ENCODE measurements around the gene KDM8. TPM values are rescaled to one million over a fixed set of nuclear protein-coding genes. Genes with fewer than 3 reads are reported as not detected.
"Not testable (repeated sequence)": the region's sequence is repeated elsewhere in the genome, so short reads cannot be mapped to it uniquely, and the experiment has no call there.

Gene KDM8
- total RNA-seq, 1 experiment from 2014 or later: 5.1 TPM

GRCh38 chr16:27258241-27258734 is 55.0 kb downstream of the KDM8 start:
- H3K79me2 ChIP-seq (ENCODE audit: low read depth): peaks cover 43% of the 10 kb centered on the region
- H3F3A ChIP-seq (ENCODE audit: insufficient read depth, low read depth): peaks cover 27% of the 10 kb centered on the region
- CTCF ChIA-PET: interaction anchor here (0.7 kb wide), 1 partner anchor 17 kb away, joined by 4 read pairs; no protein-coding TSS in a partner anchor
- peak in 1 of 2 experiments; percentile 66 for DNase-seq
- no peak overlapping the region for H3K4me2 ChIP-seq
- H3K27me3 ChIP-seq (ENCODE audit: insufficient read depth, low read depth): no peaks in the 10 kb centered on the region
- BruUV-seq (replicated peaks): no TSS peak
- peaks cover 37% of the 10 kb centered on the region for H3K4me1 ChIP-seq (replicated peaks; ENCODE audit: insufficient read depth)
- POLR2A ChIA-PET (ENCODE audit: unreplicated experiment): no interaction called here
- no peaks in the 10 kb centered on the region for H3K9me2 ChIP-seq (ENCODE audit: insufficient read depth)
- no peak overlapping the region for H2AFZ ChIP-seq
- intact Hi-C loops (cut with micrococcal nuclease; ENCODE audit: unreplicated experiment): no loop called here
- H3K4me3 ChIP-seq: no peak overlapping the region
- H3K9me3 ChIP-seq (ENCODE audit: insufficient read depth, low read depth): no peaks in the 10 kb centered on the region
- TF ChIP-seq, protein P1, sequence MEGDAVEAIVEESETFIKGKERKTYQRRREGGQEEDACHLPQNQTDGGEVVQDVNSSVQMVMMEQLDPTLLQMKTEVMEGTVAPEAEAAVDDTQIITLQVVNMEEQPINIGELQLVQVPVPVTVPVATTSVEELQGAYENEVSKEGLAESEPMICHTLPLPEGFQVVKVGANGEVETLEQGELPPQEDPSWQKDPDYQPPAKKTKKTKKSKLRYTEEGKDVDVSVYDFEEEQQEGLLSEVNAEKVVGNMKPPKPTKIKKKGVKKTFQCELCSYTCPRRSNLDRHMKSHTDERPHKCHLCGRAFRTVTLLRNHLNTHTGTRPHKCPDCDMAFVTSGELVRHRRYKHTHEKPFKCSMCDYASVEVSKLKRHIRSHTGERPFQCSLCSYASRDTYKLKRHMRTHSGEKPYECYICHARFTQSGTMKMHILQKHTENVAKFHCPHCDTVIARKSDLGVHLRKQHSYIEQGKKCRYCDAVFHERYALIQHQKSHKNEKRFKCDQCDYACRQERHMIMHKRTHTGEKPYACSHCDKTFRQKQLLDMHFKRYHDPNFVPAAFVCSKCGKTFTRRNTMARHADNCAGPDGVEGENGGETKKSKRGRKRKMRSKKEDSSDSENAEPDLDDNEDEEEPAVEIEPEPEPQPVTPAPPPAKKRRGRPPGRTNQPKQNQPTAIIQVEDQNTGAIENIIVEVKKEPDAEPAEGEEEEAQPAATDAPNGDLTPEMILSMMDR (conservative IDR thresholded peaks at IDR 0.05): no peak
- TF ChIP-seq EZH2 (IDR thresholded peaks at IDR 0.05; ENCODE audit: low read depth): no peak
- peaks cover 22% of the 10 kb centered on the region for H3K36me3 ChIP-seq (ENCODE audit: low read depth)
- H4K20me1 ChIP-seq (ENCODE audit: insufficient read depth): no peaks in the 10 kb centered on the region
- peak overlapping the region; percentile 25 for H3K27ac ChIP-seq

GRCh38 chr16:27259710-27260109 is 56.4 kb downstream of the KDM8 start:
- H4K20me1 ChIP-seq (ENCODE audit: insufficient read depth): no peaks in the 10 kb centered on the region
- DNase-seq: no peak
- ChIA-PET CTCF (no interaction called here), POLR2A (ENCODE audit: unreplicated experiment) (no interaction called here)
- H3F3A ChIP-seq (ENCODE audit: insufficient read depth, low read depth): peaks cover 33% of the 10 kb centered on the region
- no peak overlapping the region for H3K4me2 ChIP-seq
- no peak overlapping the region for H3K4me3 ChIP-seq
- intact Hi-C loops (cut with micrococcal nuclease; ENCODE audit: unreplicated experiment): no loop called here
- no TSS peak for BruUV-seq (replicated peaks)
- no peaks in the 10 kb centered on the region for H3K9me3 ChIP-seq (ENCODE audit: insufficient read depth, low read depth)
- H3K4me1 ChIP-seq (replicated peaks; ENCODE audit: insufficient read depth): peaks cover 37% of the 10 kb centered on the region
- no peaks in the 10 kb centered on the region for H3K27me3 ChIP-seq (ENCODE audit: insufficient read depth, low read depth)
- H2AFZ ChIP-seq: no peak overlapping the region
- H3K79me2 ChIP-seq (ENCODE audit: low read depth): peaks cover 47% of the 10 kb centered on the region
- no peak for TF ChIP-seq EZH2 (IDR thresholded peaks at IDR 0.05; ENCODE audit: low read depth)
- TF ChIP-seq, protein P1 (conservative IDR thresholded peaks at IDR 0.05): no peak
- no peaks in the 10 kb centered on the region for H3K9me2 ChIP-seq (ENCODE audit: insufficient read depth)
- no peak overlapping the region for H3K27ac ChIP-seq
- peaks cover 18% of the 10 kb centered on the region; the same call in 1 of the 2 replicates for H3K36me3 ChIP-seq (ENCODE audit: low read depth)

DNA sequence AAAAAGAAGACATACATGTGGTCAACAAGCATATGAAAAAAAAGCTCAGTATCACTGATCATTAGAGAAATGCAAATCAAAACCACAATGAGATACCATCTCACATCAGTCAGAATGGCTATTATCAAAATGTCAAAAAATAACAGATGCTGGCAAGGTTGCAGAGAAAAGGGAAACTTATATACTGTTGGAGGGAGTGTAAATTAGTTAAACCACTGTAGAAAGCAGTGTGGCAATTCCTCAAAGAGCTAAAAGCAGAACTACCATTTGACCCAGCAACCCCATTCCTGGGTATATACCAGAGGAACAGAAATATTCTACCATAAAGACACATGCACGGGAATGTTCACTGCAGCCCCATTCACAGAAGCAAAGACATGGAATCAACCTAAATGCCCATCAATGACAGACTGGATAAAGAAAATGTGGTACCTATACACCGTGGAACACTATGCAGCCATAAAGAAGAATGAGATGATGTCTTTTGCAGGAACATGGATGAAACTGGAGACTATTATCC is 59.6 kb downstream of the KDM8 start:
- DNase-seq; H3K9me2 ChIP-seq (ENCODE audit: insufficient read depth); H4K20me1 ChIP-seq (ENCODE audit: insufficient read depth); H3K4me3 ChIP-seq; H3K9me3 ChIP-seq (ENCODE audit: insufficient read depth, low read depth); POLR2A ChIA-PET (ENCODE audit: unreplicated experiment); H3K36me3 ChIP-seq (ENCODE audit: low read depth); H3K27me3 ChIP-seq (ENCODE audit: insufficient read depth, low read depth); intact Hi-C loops (cut with micrococcal nuclease; ENCODE audit: unreplicated experiment); H2AFZ ChIP-seq; CTCF ChIA-PET; BruUV-seq (replicated peaks); H3K4me2 ChIP-seq: not testable (repeated sequence)
- H3K27ac ChIP-seq: peak overlapping the region; percentile 82
- H3F3A ChIP-seq (ENCODE audit: insufficient read depth, low read depth): peaks cover 46% of the 10 kb centered on the region
- H3K79me2 ChIP-seq (ENCODE audit: low read depth): peaks cover 70% of the 10 kb centered on the region
- H3K4me1 ChIP-seq (replicated peaks; ENCODE audit: insufficient read depth): peaks cover 54% of the 10 kb centered on the region

All from PC-9 (cell line).